ENCODE data around the gene CLTRN.

The CLTRN gene

DNA sequence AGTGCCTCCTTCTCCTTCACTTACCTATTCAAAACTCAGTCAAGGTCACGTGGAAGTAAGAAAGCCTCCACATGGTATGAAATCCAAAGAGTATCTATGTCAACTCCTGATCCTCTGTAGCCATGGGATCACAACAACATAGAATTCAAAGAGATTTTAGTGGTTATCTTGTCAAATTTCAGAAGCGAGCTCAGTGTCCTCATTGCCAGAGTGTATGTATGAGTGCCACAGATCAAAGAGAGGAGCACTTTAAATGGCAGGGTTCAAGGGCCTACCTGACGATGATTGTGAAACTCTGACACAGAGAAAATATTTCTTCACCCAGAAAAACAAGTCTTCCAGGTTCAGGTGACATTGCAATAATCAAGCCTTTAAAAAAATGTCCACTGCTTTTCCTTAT is 62.7 kb downstream of the CLTRN start:
- no peak overlapping the region for H3K4me2 ChIP-seq (ENCODE audit: low read length, poor library complexity, severe bottlenecking)
- no peak overlapping the region for H3K18ac ChIP-seq (ENCODE audit: low read depth in 1 of 2, low read length in 2 of 2)
- H2AK5ac ChIP-seq (ENCODE audit: low read length, severe bottlenecking), result no peak overlapping the region
- no peak overlapping the region for H3K14ac ChIP-seq (ENCODE audit: low read length in 2 of 2)
- DNase-seq, result no peak
- H3K9me3 ChIP-seq (ENCODE audit: control insufficient read depth, low read length), result no peaks in the 10 kb centered on the region
- H3K27ac ChIP-seq (ENCODE audit: low read length, poor library complexity, severe bottlenecking), result no peak overlapping the region
- no peak overlapping the region for H3K9ac ChIP-seq (ENCODE audit: low read length)
- H3K23ac ChIP-seq (ENCODE audit: low read length in 2 of 2), result no peak overlapping the region
- no peak overlapping the region for H3K4me3 ChIP-seq (ENCODE audit: insufficient read depth in 1 of 2, low read depth in 1 of 2, low read length in 2 of 2)
- H3K4me1 ChIP-seq (ENCODE audit: control insufficient read depth, insufficient read depth, low read depth, low read length), result no peaks in the 10 kb centered on the region
- no peak overlapping the region for H2BK12ac ChIP-seq (ENCODE audit: low read length in 2 of 2)
- no CpG with 5 or more reads among the region's 3 CpGs for WGBS
- H2BK15ac ChIP-seq (ENCODE audit: low read depth, poor library complexity, severe bottlenecking), result no peak overlapping the region
- H3K4ac ChIP-seq (ENCODE audit: low read depth in 1 of 2, low read length in 2 of 2), result no peak overlapping the region
- H2BK5ac ChIP-seq (ENCODE audit: low read depth, low read length, poor library complexity, severe bottlenecking), result no peak overlapping the region
- H2BK120ac ChIP-seq (ENCODE audit: low read depth, low read length), result no peak overlapping the region
- H3K36me3 ChIP-seq (ENCODE audit: control insufficient read depth in 1 of 2, insufficient read depth in 2 of 2, low read depth in 1 of 2, low read length in 2 of 2), result no peaks in the 10 kb centered on the region
- no peak overlapping the region for H4K8ac ChIP-seq (ENCODE audit: low read length)
- no peak overlapping the region for H4K91ac ChIP-seq (ENCODE audit: low read length)
- no peak overlapping the region for H2AFZ ChIP-seq (ENCODE audit: low read depth, low read length)
- H3K79me1 ChIP-seq (replicated peaks; ENCODE audit: low read length, poor library complexity, severe bottlenecking), result no peaks in the 10 kb centered on the region
- H3K27me3 ChIP-seq (ENCODE audit: control insufficient read depth in 1 of 2, insufficient read depth in 1 of 2, low read length in 2 of 2), result peaks cover 0 to 31% of the 10 kb centered on the region in 2 experiments

DNA sequence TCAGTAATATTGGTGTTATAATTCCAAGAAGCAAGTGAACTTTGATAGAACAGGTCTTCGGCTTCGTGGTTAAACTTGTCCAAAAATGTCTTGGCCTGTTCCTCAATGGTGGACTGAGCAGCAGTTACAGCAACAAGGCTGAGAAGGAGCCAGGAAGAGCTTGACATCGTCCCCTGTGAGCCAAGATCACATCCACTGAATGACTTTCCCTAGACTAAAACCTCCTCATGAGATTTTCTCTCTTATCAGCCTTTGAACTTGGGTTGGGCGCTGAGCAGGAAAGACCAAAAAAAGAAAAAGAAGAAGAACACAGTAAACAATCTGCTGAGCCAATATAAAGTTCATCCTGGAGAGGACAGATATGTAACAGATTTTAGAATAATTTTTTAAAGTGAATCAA is 63.9 kb downstream of the CLTRN start, which contains the start of gene ACE2:
Gene ACE2, minus strand, starts transcription at position 216 of the 400 bp plus-strand sequence. Its CDS starts 49 bp downstream, at position 167.
- H2BK12ac ChIP-seq (ENCODE audit: low read length in 2 of 2), result no peak within 1 kb of the TSS
- H3K4me1 ChIP-seq (ENCODE audit: control insufficient read depth, insufficient read depth, low read depth, low read length), result no peaks in the 10 kb centered on the region
- no peak within 1 kb of the TSS for H4K8ac ChIP-seq (ENCODE audit: low read length)
- H2AFZ ChIP-seq (ENCODE audit: low read depth, low read length), result no peak within 1 kb of the TSS
- no peak within 1 kb of the TSS for H3K9ac ChIP-seq (ENCODE audit: low read length)
- no peaks in the 10 kb centered on the region for H3K9me3 ChIP-seq (ENCODE audit: control insufficient read depth, low read length)
- no peak within 1 kb of the TSS for H2BK15ac ChIP-seq (ENCODE audit: low read depth, poor library complexity, severe bottlenecking)
- DNase-seq, result no peak
- no peak within 1 kb of the TSS for H3K4ac ChIP-seq (ENCODE audit: low read depth in 1 of 2, low read length in 2 of 2)
- WGBS, result 100% methylated on average over 2 of the region's 4 CpGs
- H3K27me3 ChIP-seq (ENCODE audit: control insufficient read depth in 1 of 2, insufficient read depth in 1 of 2, low read length in 2 of 2), result peaks cover 0 to 24% of the 10 kb centered on the region in 2 experiments
- H3K4me2 ChIP-seq (ENCODE audit: low read length, poor library complexity, severe bottlenecking), result no peak within 1 kb of the TSS
- H2AK5ac ChIP-seq (ENCODE audit: low read length, severe bottlenecking), result no peak within 1 kb of the TSS
- no peak within 1 kb of the TSS for H2BK5ac ChIP-seq (ENCODE audit: low read depth, low read length, poor library complexity, severe bottlenecking)
- H3K18ac ChIP-seq (ENCODE audit: low read depth in 1 of 2, low read length in 2 of 2), result no peak within 1 kb of the TSS
- H3K27ac ChIP-seq (ENCODE audit: low read length, poor library complexity, severe bottlenecking), result no peak within 1 kb of the TSS
- H3K14ac ChIP-seq (ENCODE audit: low read length in 2 of 2), result no peak within 1 kb of the TSS
- H4K91ac ChIP-seq (ENCODE audit: low read length), result no peak within 1 kb of the TSS
- no peak within 1 kb of the TSS for H3K4me3 ChIP-seq (ENCODE audit: insufficient read depth in 1 of 2, low read depth in 1 of 2, low read length in 2 of 2)
- H3K79me1 ChIP-seq (replicated peaks; ENCODE audit: low read length, poor library complexity, severe bottlenecking), result no peaks in the 10 kb centered on the region
- H3K36me3 ChIP-seq (ENCODE audit: control insufficient read depth in 1 of 2, insufficient read depth in 2 of 2, low read depth in 1 of 2, low read length in 2 of 2), result no peaks in the 10 kb centered on the region
- no peak within 1 kb of the TSS for H2BK120ac ChIP-seq (ENCODE audit: low read depth, low read length)
- no peak within 1 kb of the TSS for H3K23ac ChIP-seq (ENCODE audit: low read length in 2 of 2)

DNA sequence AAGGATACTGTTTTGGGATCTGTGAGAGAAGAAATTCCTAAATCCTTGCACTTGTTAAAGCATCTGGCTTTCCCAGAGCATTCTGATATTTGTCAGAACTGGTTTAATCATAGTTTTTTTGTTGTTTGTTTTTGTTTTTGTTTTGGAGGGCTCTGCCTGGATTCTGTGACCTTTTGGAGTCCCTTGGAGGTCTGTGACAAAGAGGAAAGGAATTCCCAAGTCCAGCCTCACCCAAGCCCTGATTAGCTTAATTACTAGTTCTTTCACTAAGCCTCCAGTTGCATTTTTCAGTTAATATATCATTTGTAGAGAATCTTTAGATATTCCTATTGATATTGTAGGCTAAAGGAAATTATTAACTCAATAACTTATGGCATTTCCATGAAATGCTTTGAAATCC is 64.6 kb downstream of the CLTRN start:
- Histone ChIP-seq H4K8ac (ENCODE audit: low read length) (no peak overlapping the region), H3K4me2 (ENCODE audit: low read length, poor library complexity, severe bottlenecking) (no peak overlapping the region), H3K79me1 (replicated peaks; ENCODE audit: low read length, poor library complexity, severe bottlenecking) (no peaks in the 10 kb centered on the region), H2BK15ac (ENCODE audit: low read depth, poor library complexity, severe bottlenecking) (no peak overlapping the region), H3K27ac (ENCODE audit: low read length, poor library complexity, severe bottlenecking) (no peak overlapping the region), H3K9me3 (ENCODE audit: control insufficient read depth, low read length) (no peaks in the 10 kb centered on the region), H3K4me3 (ENCODE audit: insufficient read depth in 1 of 2, low read depth in 1 of 2, low read length in 2 of 2) (no peak overlapping the region), H2AFZ (ENCODE audit: low read depth, low read length) (no peak overlapping the region), H3K36me3 (ENCODE audit: control insufficient read depth in 1 of 2, insufficient read depth in 2 of 2, low read depth in 1 of 2, low read length in 2 of 2) (no peaks in the 10 kb centered on the region), H2AK5ac (ENCODE audit: low read length, severe bottlenecking) (no peak overlapping the region), H3K4me1 (ENCODE audit: control insufficient read depth, insufficient read depth, low read depth, low read length) (no peaks in the 10 kb centered on the region), H3K27me3 (ENCODE audit: control insufficient read depth in 1 of 2, insufficient read depth in 1 of 2, low read length in 2 of 2) (peaks cover 0 to 23% of the 10 kb centered on the region in 2 experiments), H3K9ac (ENCODE audit: low read length) (no peak overlapping the region), H3K23ac (ENCODE audit: low read length in 2 of 2) (no peak overlapping the region), H2BK5ac (ENCODE audit: low read depth, low read length, poor library complexity, severe bottlenecking) (no peak overlapping the region), H2BK12ac (ENCODE audit: low read length in 2 of 2) (no peak overlapping the region), H3K14ac (ENCODE audit: low read length in 2 of 2) (no peak overlapping the region), H4K91ac (ENCODE audit: low read length) (no peak overlapping the region), H2BK120ac (ENCODE audit: low read depth, low read length) (no peak overlapping the region), H3K18ac (ENCODE audit: low read depth in 1 of 2, low read length in 2 of 2) (no peak overlapping the region), H3K4ac (ENCODE audit: low read depth in 1 of 2, low read length in 2 of 2) (no peak overlapping the region)
- DNase-seq, result no peak

DNA sequence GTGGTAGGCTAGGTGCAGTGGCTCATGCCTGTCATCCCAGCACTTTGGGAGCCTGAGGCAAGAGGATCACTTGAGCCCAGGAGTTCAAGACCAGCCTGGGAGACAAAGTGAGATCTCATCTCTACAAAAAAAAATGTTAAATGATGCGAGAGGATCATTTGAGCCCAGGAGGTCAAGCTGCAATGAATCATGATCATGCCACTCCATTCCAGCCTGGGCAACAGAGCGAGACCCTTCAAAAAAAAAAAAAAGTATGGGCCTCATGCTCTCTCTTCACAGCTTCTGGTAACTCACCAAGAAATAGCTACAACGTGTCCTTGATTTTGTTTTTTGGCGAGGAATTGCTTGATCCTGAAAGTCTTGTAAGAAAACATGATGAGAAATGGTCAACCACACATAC is 65.1 kb downstream of the CLTRN start:
- Histone ChIP-seq H4K8ac (ENCODE audit: low read length) (no peak overlapping the region), H3K9ac (ENCODE audit: low read length) (no peak overlapping the region), H3K23ac (ENCODE audit: low read length in 2 of 2) (no peak overlapping the region), H3K4me3 (ENCODE audit: insufficient read depth in 1 of 2, low read depth in 1 of 2, low read length in 2 of 2) (no peak overlapping the region), H4K91ac (ENCODE audit: low read length) (no peak overlapping the region), H2BK15ac (ENCODE audit: low read depth, poor library complexity, severe bottlenecking) (no peak overlapping the region), H3K36me3 (ENCODE audit: control insufficient read depth in 1 of 2, insufficient read depth in 2 of 2, low read depth in 1 of 2, low read length in 2 of 2) (no peaks in the 10 kb centered on the region), H2BK12ac (ENCODE audit: low read length in 2 of 2) (no peak overlapping the region), H2BK120ac (ENCODE audit: low read depth, low read length) (no peak overlapping the region), H3K4me2 (ENCODE audit: low read length, poor library complexity, severe bottlenecking) (no peak overlapping the region), H3K79me1 (replicated peaks; ENCODE audit: low read length, poor library complexity, severe bottlenecking) (no peaks in the 10 kb centered on the region), H2AFZ (ENCODE audit: low read depth, low read length) (no peak overlapping the region), H3K9me3 (ENCODE audit: control insufficient read depth, low read length) (no peaks in the 10 kb centered on the region), H3K4me1 (ENCODE audit: control insufficient read depth, insufficient read depth, low read depth, low read length) (no peaks in the 10 kb centered on the region), H2BK5ac (ENCODE audit: low read depth, low read length, poor library complexity, severe bottlenecking) (no peak overlapping the region), H3K4ac (ENCODE audit: low read depth in 1 of 2, low read length in 2 of 2) (no peak overlapping the region), H3K14ac (ENCODE audit: low read length in 2 of 2) (no peak overlapping the region), H2AK5ac (ENCODE audit: low read length, severe bottlenecking) (no peak overlapping the region), H3K27me3 (ENCODE audit: control insufficient read depth in 1 of 2, insufficient read depth in 1 of 2, low read length in 2 of 2) (peaks cover 0 to 24% of the 10 kb centered on the region in 2 experiments), H3K18ac (ENCODE audit: low read depth in 1 of 2, low read length in 2 of 2) (no peak overlapping the region), H3K27ac (ENCODE audit: low read length, poor library complexity, severe bottlenecking) (no peak overlapping the region)
- 100% methylated on average over 2 of the region's 4 CpGs for WGBS
- DNase-seq, result no peak
